Activated gamma-delta T cell (primary cell): ENCODE results near the gene EYA2.
"Not testable (repeated sequence)": the region's sequence is repeated elsewhere in the genome, so short reads cannot be mapped to it uniquely, and the experiment has no call there.

Source experiments
- DNase-seq: peaks from one replicate; lab custom pipeline; 2025; lab: John Stamatoyannopoulos, UW

The EYA2 gene

GRCh38 chr20:46895906-46896242 is 1.2 kb downstream of the EYA2 start:
- DNase-seq = no peak

- no peak for DNase-seq
These were observed 2.8 kb downstream of the EYA2 start for GRCh38 chr20:46897328-46897880.

- DNase-seq = no peak
These were observed 3.8 kb downstream of the EYA2 start for GRCh38 chr20:46898423-46898822.

GRCh38 chr20:46899621-46900020 is 5.0 kb downstream of the EYA2 start:
- DNase-seq = no peak

GRCh38 chr20:46900086-46900485 is 5.4 kb downstream of the EYA2 start:
- no peak for DNase-seq

GRCh38 chr20:46900826-46901225 is 6.2 kb downstream of the EYA2 start:
- no peak for DNase-seq

- no peak for DNase-seq
These were observed 7.0 kb downstream of the EYA2 start for GRCh38 chr20:46901638-46902037.

GRCh38 chr20:46903256-46903655 is 8.6 kb downstream of the EYA2 start:
- no peak for DNase-seq

- no peak for DNase-seq
These were observed 9.3 kb downstream of the EYA2 start for GRCh38 chr20:46903937-46904336.

GRCh38 chr20:46905364-46906125 is 10.9 kb downstream of the EYA2 start:
- no peak for DNase-seq

GRCh38 chr20:46913329-46914044 is 18.8 kb downstream of the EYA2 start:
- DNase-seq = no peak

- DNase-seq = no peak
These were observed 20.2 kb downstream of the EYA2 start for GRCh38 chr20:46914789-46915379.

GRCh38 chr20:46915575-46916257 is 21.1 kb downstream of the EYA2 start:
- no peak for DNase-seq

- no peak for DNase-seq
These were observed 21.6 kb downstream of the EYA2 start for GRCh38 chr20:46916258-46916603.

GRCh38 chr20:46917155-46917554 is 22.5 kb downstream of the EYA2 start:
- DNase-seq = no peak

GRCh38 chr20:46920114-46920513 is 25.5 kb downstream of the EYA2 start:
- no peak for DNase-seq

GRCh38 chr20:46922841-46923240 is 28.2 kb downstream of the EYA2 start:
- not testable (repeated sequence) for DNase-seq

GRCh38 chr20:46923550-46923949 is 28.9 kb downstream of the EYA2 start:
- no peak for DNase-seq

- no peak for DNase-seq
These were observed 34.0 kb downstream of the EYA2 start for GRCh38 chr20:46928580-46929132.

- DNase-seq = no peak
These were observed 35.3 kb downstream of the EYA2 start for GRCh38 chr20:46929902-46930301.

- no peak for DNase-seq
These were observed 36.1 kb downstream of the EYA2 start for GRCh38 chr20:46930640-46931339.
